ENCODE measurements around the gene CCL27. TPM values are rescaled to one million over a fixed set of nuclear protein-coding genes. Genes with fewer than 3 reads are reported as not detected.
A peak's percentile ranks its signal among the peaks of the same experiment; 100 is the strongest.

Gene CCL27
- total RNA-seq, 1 donor from 2014 or later = not detected

GRCh38 chr9:34652602-34653000 lies 9.9 kb downstream of the CCL27 start:
- Histone ChIP-seq H3K4me3 (peak overlapping the region; percentile 37 to 45), H3K9me3 (no peaks in the 10 kb centered on the region), H3K27ac (peak overlapping the region; percentile 87), H3K27me3 (no peaks in the 10 kb centered on the region), H3K4me1 (peaks cover 67% of the 10 kb centered on the region), H3K36me3 (peaks cover 0 to 15% of the 10 kb centered on the region in 2 donors)
- intact Hi-C loops (cut with DNase I) = no loop called here
- DNase-seq (ENCODE audit: extremely low spot score in 2 of 2) = no peak
- TF ChIP-seq POLR2A (IDR thresholded peaks at IDR 0.05) = no peak
- TF ChIP-seq, protein P1, sequence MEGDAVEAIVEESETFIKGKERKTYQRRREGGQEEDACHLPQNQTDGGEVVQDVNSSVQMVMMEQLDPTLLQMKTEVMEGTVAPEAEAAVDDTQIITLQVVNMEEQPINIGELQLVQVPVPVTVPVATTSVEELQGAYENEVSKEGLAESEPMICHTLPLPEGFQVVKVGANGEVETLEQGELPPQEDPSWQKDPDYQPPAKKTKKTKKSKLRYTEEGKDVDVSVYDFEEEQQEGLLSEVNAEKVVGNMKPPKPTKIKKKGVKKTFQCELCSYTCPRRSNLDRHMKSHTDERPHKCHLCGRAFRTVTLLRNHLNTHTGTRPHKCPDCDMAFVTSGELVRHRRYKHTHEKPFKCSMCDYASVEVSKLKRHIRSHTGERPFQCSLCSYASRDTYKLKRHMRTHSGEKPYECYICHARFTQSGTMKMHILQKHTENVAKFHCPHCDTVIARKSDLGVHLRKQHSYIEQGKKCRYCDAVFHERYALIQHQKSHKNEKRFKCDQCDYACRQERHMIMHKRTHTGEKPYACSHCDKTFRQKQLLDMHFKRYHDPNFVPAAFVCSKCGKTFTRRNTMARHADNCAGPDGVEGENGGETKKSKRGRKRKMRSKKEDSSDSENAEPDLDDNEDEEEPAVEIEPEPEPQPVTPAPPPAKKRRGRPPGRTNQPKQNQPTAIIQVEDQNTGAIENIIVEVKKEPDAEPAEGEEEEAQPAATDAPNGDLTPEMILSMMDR (IDR thresholded peaks at IDR 0.05) = no peak
- no peak for TF ChIP-seq POLR2AphosphoS5 (IDR thresholded peaks at IDR 0.05; ENCODE audit: insufficient read depth in 1 of 2, low read depth in 1 of 2)

- Histone ChIP-seq H3K9me3 (no peaks in the 10 kb centered on the region), H3K27me3 (no peaks in the 10 kb centered on the region), H3K4me1 (peaks cover 73% of the 10 kb centered on the region), H3K4me3 (peak within 1 kb of the TSS; percentile 37 to 45), H3K27ac (peak within 1 kb of the TSS; percentile 87), H3K36me3 (peaks cover 0 to 15% of the 10 kb centered on the region in 2 donors)
- intact Hi-C loops (cut with DNase I) = no loop called here
- no peak for DNase-seq (ENCODE audit: extremely low spot score in 2 of 2)
- TF ChIP-seq POLR2AphosphoS5 (IDR thresholded peaks at IDR 0.05; ENCODE audit: insufficient read depth in 1 of 2, low read depth in 1 of 2) (peak; percentile 47 to 88), POLR2A (IDR thresholded peaks at IDR 0.05) (no peak)
Observed at GRCh38 chr9:34651876-34652601, 10.4 kb downstream of the CCL27 start, which contains the start of gene IL11RA. IL11RA (plus strand) TSS chr9:34652185; CDS start chr9:34655218, 3,033 bp downstream.

GRCh38 chr9:34651321-34651720 lies 11.1 kb downstream of the CCL27 start:
- Histone ChIP-seq H3K4me3 (peak overlapping the region; percentile 37 to 45), H3K36me3 (peaks cover 0 to 15% of the 10 kb centered on the region in 2 donors), H3K9me3 (no peaks in the 10 kb centered on the region), H3K4me1 (peaks cover 71% of the 10 kb centered on the region), H3K27ac (peak overlapping the region; percentile 87), H3K27me3 (no peaks in the 10 kb centered on the region)
- DNase-seq (ENCODE audit: extremely low spot score in 2 of 2) = no peak
- TF ChIP-seq, protein P1 (IDR thresholded peaks at IDR 0.05) = no peak
- no peak for TF ChIP-seq POLR2A (IDR thresholded peaks at IDR 0.05)
- TF ChIP-seq POLR2AphosphoS5 (IDR thresholded peaks at IDR 0.05; ENCODE audit: insufficient read depth in 1 of 2, low read depth in 1 of 2) = no peak
- intact Hi-C loops (cut with DNase I) = no loop called here

- Histone ChIP-seq H3K4me1 (peaks cover 71% of the 10 kb centered on the region), H3K27ac (peak overlapping the region; percentile 87), H3K9me3 (no peaks in the 10 kb centered on the region), H3K27me3 (no peaks in the 10 kb centered on the region), H3K4me3 (no peak overlapping the region), H3K36me3 (peaks cover 0 to 15% of the 10 kb centered on the region in 2 donors)
- intact Hi-C loops (cut with DNase I) = no loop called here
- TF ChIP-seq POLR2AphosphoS5 (IDR thresholded peaks at IDR 0.05; ENCODE audit: insufficient read depth in 1 of 2, low read depth in 1 of 2) = no peak
- DNase-seq (ENCODE audit: extremely low spot score in 2 of 2) = no peak
Observed at GRCh38 chr9:34650816-34651215, 11.6 kb downstream of the CCL27 start.

DNA sequence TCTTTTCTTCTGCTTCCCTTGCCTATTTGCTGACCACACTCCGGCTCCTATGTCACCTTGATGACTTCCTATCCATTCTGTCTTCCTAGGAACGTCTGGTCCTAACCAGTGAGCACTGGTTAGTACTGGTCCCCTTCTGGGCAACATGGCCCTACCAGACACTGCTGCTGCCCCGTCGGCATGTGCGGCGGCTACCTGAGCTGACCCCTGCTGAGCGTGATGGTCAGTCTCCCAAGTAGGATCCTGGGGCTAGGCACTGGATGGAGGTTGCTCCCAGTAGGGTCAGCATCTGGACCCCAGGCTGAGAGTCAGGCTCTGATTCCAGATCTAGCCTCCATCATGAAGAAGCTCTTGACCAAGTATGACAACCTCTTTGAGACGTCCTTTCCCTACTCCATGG lies 13.8 kb downstream of the CCL27 start:
- Histone ChIP-seq H3K27me3 (no peaks in the 10 kb centered on the region), H3K4me1 (peaks cover 50% of the 10 kb centered on the region), H3K4me3 (no peak overlapping the region), H3K9me3 (no peaks in the 10 kb centered on the region), H3K36me3 (peaks cover 0 to 15% of the 10 kb centered on the region in 2 donors), H3K27ac (no peak overlapping the region)
- DNase-seq (ENCODE audit: extremely low spot score in 2 of 2) = no peak
- intact Hi-C loops (cut with DNase I) = no loop called here
- TF ChIP-seq POLR2AphosphoS5 (IDR thresholded peaks at IDR 0.05; ENCODE audit: insufficient read depth in 1 of 2, low read depth in 1 of 2) (no peak), POLR2A (IDR thresholded peaks at IDR 0.05) (no peak)
- TF ChIP-seq, protein P1 (IDR thresholded peaks at IDR 0.05) = no peak

DNA sequence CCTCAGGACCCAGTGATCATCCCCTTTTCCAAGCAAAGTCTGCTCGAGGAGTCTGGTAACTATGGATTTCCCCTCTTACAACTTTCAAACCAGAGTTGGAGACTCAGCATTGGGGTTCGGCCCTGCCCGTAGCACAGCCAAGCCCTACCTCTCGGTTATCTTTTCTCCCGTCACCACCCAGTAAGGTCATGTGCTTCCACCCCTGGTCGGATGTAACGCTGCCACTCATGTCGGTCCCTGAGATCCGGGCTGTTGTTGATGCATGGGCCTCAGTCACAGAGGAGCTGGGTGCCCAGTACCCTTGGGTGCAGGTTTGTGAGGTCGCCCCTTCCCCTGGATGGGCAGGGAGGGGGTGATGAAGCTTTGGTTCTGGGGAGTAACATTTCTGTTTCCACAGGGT lies 14.8 kb downstream of the CCL27 start:
- peaks cover 39% of the 10 kb centered on the region for H3K4me1 ChIP-seq
- peak overlapping the region; percentile 71 for H3K27ac ChIP-seq
- H3K4me3 ChIP-seq = peak overlapping the region; percentile 76 to 89
- no peaks in the 10 kb centered on the region for H3K9me3 ChIP-seq
- TF ChIP-seq POLR2A (IDR thresholded peaks at IDR 0.05) = no peak
- no peak for TF ChIP-seq POLR2AphosphoS5 (IDR thresholded peaks at IDR 0.05; ENCODE audit: insufficient read depth in 1 of 2, low read depth in 1 of 2)
- TF ChIP-seq, protein P1 (IDR thresholded peaks at IDR 0.05) = no peak
- no peak for DNase-seq (ENCODE audit: extremely low spot score in 2 of 2)
- intact Hi-C loops (cut with DNase I) = no loop called here
- no peaks in the 10 kb centered on the region for H3K27me3 ChIP-seq
- peaks cover 0 to 15% of the 10 kb centered on the region in 2 donors for H3K36me3 ChIP-seq

All from vagina (tissue), 2 donors.